Right lobe of liver (tissue), 6 donors: ENCODE measurements around the gene TFF3. TPM values are rescaled to one million over a fixed set of nuclear protein-coding genes. Genes with fewer than 3 reads are reported as not detected.

ENCODE experiments used
- ATAC-seq, 4 donors: fragments of 200-7000 bp; cut with Tn5 transposase; one replicate each; pipeline ENCODE4 v1.9.1; 2020; ENCODE audit warnings: mild to moderate bottlenecking in 4 of 4, moderate library complexity in 4 of 4
- DNase-seq, 3 donors: peaks; one replicate each; pipeline ENCODE4 v3.0.0-alpha.2; 2020
- H3K27ac ChIP-seq, 3 donors: fragments of 200-600 bp; one replicate each; pipeline ENCODE4 v1.8.0; 2022
- H3K27me3 ChIP-seq, 2 donors: fragments of 200-600 bp; one replicate each; pipeline ENCODE4 v1.8.0; 2022
- H3K36me3 ChIP-seq, 4 donors: fragments of 200-600 bp; sonication (generic) in 1 of 4; one replicate each; pipeline versions ENCODE4 v1.5.1 to v1.8.0; 2017 to 2022; ENCODE audit warnings: control low read depth in 1 of 4
- H3K4me1 ChIP-seq, 4 donors: fragments of 200-600 bp; sonication (generic) in 1 of 4; one replicate each; pipeline versions ENCODE4 v1.5.1 to v1.8.0; 2017 to 2022; ENCODE audit warnings: control low read depth in 1 of 4
- H3K4me3 ChIP-seq, 3 donors: fragments of 200-600 bp; one replicate each; pipeline ENCODE4 v1.8.0; 2022
- H3K9me3 ChIP-seq, 4 donors: fragments of 200-600 bp; sonication (generic) in 1 of 4; one replicate each; pipeline versions ENCODE4 v1.5.1 to v1.8.0; 2017 to 2022; ENCODE audit warnings: control low read depth in 1 of 4
- CTCF ChIP-seq, 4 donors: fragments of 200-600 bp in 3 of 4; fragments of 450-650 bp in 1 of 4; IDR thresholded peaks; one replicate each; pipeline versions ENCODE4 v1.5.1 to v1.8.0; 2016 to 2022; ENCODE audit warnings: antibody characterized with exemption in 4 of 4, mild to moderate bottlenecking in 2 of 4
- POLR2A ChIP-seq: fragments of 450-650 bp; IDR thresholded peaks from one replicate; pipeline ENCODE4 v1.6.1; 2017; ENCODE audit warnings: antibody characterized with exemption, mild to moderate bottlenecking
- WGBS: methylation state at CpG from one replicate; pipeline ENCODE4 v1.1.6; 2018; ENCODE audit warnings: low coverage, low lambda C conversion rate; ENCODE audit not compliant: insufficient coverage; ENCODE audit errors: missing lambda C conversion rate; 5-methylcytosine and 5-hydroxymethylcytosine counted together
- intact Hi-C, 2 donors: fragments of 100-400 bp; cut with DNase I; formaldehyde crosslinking; loops; one replicate each; pipeline versions ENCODE4 v1.11.2 to v1.14.1; 2022
- total RNA-seq, 6 experiments: library from RNA; depleted of rRNA in 2 of 6; stranded (reverse); fragments of >200 nt in 2 of 6; fragmentation: NEBNext Ultra II Directional in 3 of 6; extraction: Animal tissue kit (Norgen Biotek cat#: 25700) in 3 of 6; gene quantifications; one replicate each; pipeline versions ENCODE4 v1.1.0 to v1.2.4, GENCODE V29; 2016 to 2023
- donor health status: DM: no; HTN: yes; CAD: no.
- donor health status: DM: no; HTN: no; CAD: no.
- donor health status: DM: no; HTN: no; CAD: no.
- donor health status: DM: no; HTN: yes; CAD: no.
- donor health status: DM: no; HTN: yes; CAD: no.

Gene TFF3
- total RNA-seq, 6 experiments from 2014 or later, result 0.88 to 6.8 (median 2.5) TPM

- intact Hi-C loops, result no loop called here
- Histone ChIP-seq H3K27me3 (no peaks in the 10 kb centered on the region), H3K36me3 (no peaks in the 10 kb centered on the region), H3K27ac (no peak overlapping the region), H3K9me3 (no peaks in the 10 kb centered on the region), H3K4me1 (no peaks in the 10 kb centered on the region), H3K4me3 (no peak overlapping the region)
- no peak for DNase-seq
- no peak for TF ChIP-seq POLR2A
- no peak for TF ChIP-seq CTCF (IDR thresholded peaks at IDR 0.05)
- no peak for ATAC-seq
- 72% methylated on average over 3 of the region's 4 CpGs for WGBS
These were observed 29.4 kb upstream of the TFF3 start for GRCh38 chr21:42344631-42345030.

- WGBS, result 54% methylated on average over 6 of the region's 11 CpGs
- no peak overlapping the region for H3K4me3 ChIP-seq
- no peaks in the 10 kb centered on the region for H3K9me3 ChIP-seq
- no peaks in the 10 kb centered on the region for H3K27me3 ChIP-seq
- intact Hi-C loops, result no loop called here
- DNase-seq (peak in 1 of 3 donors; percentile 14), ATAC-seq (no peak)
- no peaks in the 10 kb centered on the region for H3K4me1 ChIP-seq
- TF ChIP-seq CTCF (IDR thresholded peaks at IDR 0.05), result no peak
- TF ChIP-seq POLR2A, result no peak
- no peaks in the 10 kb centered on the region for H3K36me3 ChIP-seq
- H3K27ac ChIP-seq, result no peak overlapping the region
These were observed 28.8 kb upstream of the TFF3 start for GRCh38 chr21:42343963-42344510.

GRCh38 chr21:42343556-42343955 is 28.3 kb upstream of the TFF3 start:
- peak in 1 of 3 donors; percentile 24 for DNase-seq
- Histone ChIP-seq H3K4me3 (no peak overlapping the region), H3K27ac (no peak overlapping the region), H3K4me1 (no peaks in the 10 kb centered on the region), H3K9me3 (no peaks in the 10 kb centered on the region), H3K36me3 (no peaks in the 10 kb centered on the region), H3K27me3 (no peaks in the 10 kb centered on the region)
- TF ChIP-seq POLR2A (no peak), CTCF (IDR thresholded peaks at IDR 0.05) (no peak)
- WGBS, result 85% methylated on average over 3 of the region's 6 CpGs
- intact Hi-C loops, result no loop called here
- no peak for ATAC-seq

GRCh38 chr21:42343101-42343500 is 27.9 kb upstream of the TFF3 start:
- H3K4me1 ChIP-seq, result no peaks in the 10 kb centered on the region
- H3K4me3 ChIP-seq, result no peak overlapping the region
- no peaks in the 10 kb centered on the region for H3K9me3 ChIP-seq
- intact Hi-C loops, result no loop called here
- peak in 1 of 3 donors; percentile 13 for DNase-seq
- ATAC-seq, result no peak
- H3K27ac ChIP-seq, result no peak overlapping the region
- H3K27me3 ChIP-seq, result no peaks in the 10 kb centered on the region
- WGBS, result 63% methylated on average over 9 of the region's 10 CpGs
- H3K36me3 ChIP-seq, result no peaks in the 10 kb centered on the region
- TF ChIP-seq POLR2A (no peak), CTCF (IDR thresholded peaks at IDR 0.05) (no peak)
